Retinal pigment epithelial cell (primary cell): Measurements from ENCODE around the gene BCL6.
A peak's percentile ranks its signal among the peaks of the same experiment; 100 is the strongest.

Experiments
- DNase-seq: peaks from one replicate; pipeline ENCODE4 v3.0.0-alpha.2; 2010; ENCODE audit warnings: low read depth
- H3K4me3 ChIP-seq: 2 replicates; pipeline ENCODE4 v1.5.1; 2011; ENCODE audit warnings: mild to moderate bottlenecking, low read length, control low read depth, moderate library complexity
- CTCF ChIP-seq: conservative IDR thresholded peaks from 2 replicates; pipeline ENCODE4 v1.5.1; 2011; ENCODE audit warnings: low read depth, low read length, control low read depth, inconsistent platforms

BCL6 gene

DNA sequence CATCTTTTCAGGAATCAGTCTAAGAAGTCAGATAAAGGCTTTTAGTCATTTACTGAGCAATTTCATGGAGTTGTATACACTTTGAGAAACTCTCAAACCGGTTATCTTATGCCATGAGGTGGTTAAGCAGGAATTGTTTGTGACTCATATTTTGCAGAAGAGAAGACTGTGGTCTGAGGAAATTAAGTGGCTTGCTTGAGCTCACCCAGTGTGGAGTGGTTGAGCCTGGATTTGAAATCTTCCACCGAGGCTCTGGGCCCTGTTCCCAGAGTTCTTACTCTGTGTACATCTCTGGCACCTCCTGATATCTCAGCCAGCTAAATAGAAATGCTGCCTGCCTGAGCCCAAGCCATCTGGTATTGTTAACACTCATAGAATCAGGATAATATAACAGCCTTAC, 37.8 kb upstream of the BCL6 start:
- DNase-seq = peak; percentile 60
- no peak overlapping the region for H3K4me3 ChIP-seq
- no peak for TF ChIP-seq CTCF

- TF ChIP-seq CTCF = no peak
- H3K4me3 ChIP-seq = no peak overlapping the region
- DNase-seq = no peak
These were observed 36.7 kb upstream of the BCL6 start for GRCh38 chr3:187782006-187782405.

GRCh38 chr3:187781001-187781400, 35.7 kb upstream of the BCL6 start:
- TF ChIP-seq CTCF = no peak
- DNase-seq = no peak
- no peak overlapping the region for H3K4me3 ChIP-seq

DNA sequence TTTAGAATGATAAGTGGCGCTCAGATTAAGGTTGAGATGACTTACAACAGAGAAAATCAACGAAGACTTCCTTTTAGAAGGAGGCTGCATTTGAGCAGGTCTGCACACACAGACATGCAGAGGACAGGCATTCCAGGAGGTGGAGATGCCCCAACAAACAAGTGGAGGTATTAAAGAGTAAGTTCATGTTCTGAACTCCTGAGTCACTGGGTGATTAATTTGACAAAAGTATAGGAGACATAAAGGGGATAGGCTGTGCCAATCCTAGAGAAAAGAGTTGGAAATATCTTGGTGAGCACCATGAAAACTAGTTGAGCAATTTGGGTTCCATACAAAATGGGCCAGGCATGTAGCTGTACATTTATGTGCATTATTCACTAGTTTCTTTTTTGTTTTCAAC, 33.5 kb upstream of the BCL6 start:
- no peak for TF ChIP-seq CTCF
- no peak overlapping the region for H3K4me3 ChIP-seq
- no peak for DNase-seq

GRCh38 chr3:187777331-187777941, 32.2 kb upstream of the BCL6 start:
- H3K4me3 ChIP-seq = no peak overlapping the region

DNA sequence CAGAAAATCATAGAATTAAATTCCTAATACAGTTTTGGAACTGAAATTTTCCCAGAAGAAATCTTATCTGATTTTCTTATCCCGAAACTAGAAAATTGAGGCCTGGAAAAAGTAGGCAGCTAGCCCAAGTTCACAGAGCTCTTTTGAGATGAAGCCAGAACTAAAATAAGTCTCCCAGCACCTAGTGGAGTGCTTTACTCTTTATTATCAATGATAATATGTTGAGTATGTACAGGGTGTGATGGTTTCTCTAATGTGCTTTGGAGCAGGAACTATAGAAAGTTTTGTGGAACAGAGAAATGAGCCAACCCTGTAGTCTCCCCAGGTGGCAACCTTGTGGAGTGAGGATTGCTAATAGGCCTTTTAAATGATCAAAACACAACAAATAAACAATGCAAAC, 30.3 kb upstream of the BCL6 start:
- DNase-seq = no peak
- no peak overlapping the region for H3K4me3 ChIP-seq
- no peak for TF ChIP-seq CTCF

More at GRCh38 chr3:187777331-187777941, 32.2 kb upstream of the BCL6 start:
- no peak for DNase-seq
- TF ChIP-seq CTCF = no peak

GRCh38 chr3:187774185-187774789, 29.0 kb upstream of the BCL6 start:
- TF ChIP-seq CTCF = no peak
- H3K4me3 ChIP-seq = no peak overlapping the region
- no peak for DNase-seq
